K562 (cell line): Measurements from ENCODE around the gene BTBD18. TPM values are rescaled to one million over a fixed set of nuclear protein-coding genes. Genes with fewer than 3 reads are reported as not detected.

ENCODE experiments used
- ATAC-seq: fragments of 200-7000 bp; cut with Tn5 transposase; 3 replicates; pipeline ENCODE4 v1.9.1; 2020; ENCODE audit warnings: moderate library complexity
- BruUV-seq: library from RNA; stranded (reverse); fragments of 400-500 nt; replicated peaks from 2 replicates; lab custom pipeline; 2021; lab: Mats Ljungman, UMichigan
- CTCF ChIA-PET: fragments of 300-600 bp; formaldehyde crosslinking; extraction: SDS; loops from one replicate; lab custom pipeline; 2021; ENCODE audit warnings: low intra/inter-chr PET ratio; lab: Yijun Ruan, JAX
- POLR2A ChIA-PET: fragments of 300-600, 350-650 bp; sonication (Branson Sonifier 250); formaldehyde crosslinking; extraction: SDS; loops from one replicate; lab custom pipeline; 2021; ENCODE audit warnings: antibody characterized with exemption, inconsistent platforms; lab: Yijun Ruan, JAX
- DNase-seq, 4 experiments: peaks; one replicate each; pipeline versions ENCODE4 v3.0.0 to v3.0.0-alpha.2; 2011 to 2018; ENCODE audit warnings: low spot score in 3 of 4, mixed read lengths in 3 of 4; ENCODE audit errors: extremely low read depth in 1 of 4
- FAIRE-seq: peaks from 2 replicates; lab custom pipeline; 2011; peaks lifted over from hg19 to GRCh38; lab: Jason Lieb, UNC
- H2AFZ ChIP-seq: 2 replicates; pipeline ENCODE4 v1.6.0; 2011; ENCODE audit warnings: low read depth, low read length, control low read depth, inconsistent platforms
- H3K27ac ChIP-seq: fragments of 200-600 bp; 3 replicates; pipeline ENCODE4 v1.8.0; 2011; ENCODE audit warnings: low read depth, mild to moderate bottlenecking, control low read depth, inconsistent platforms, low read length, moderate library complexity, mixed read lengths; ENCODE audit errors: extremely low read depth
- H3K27me3 ChIP-seq, 2 experiments: fragments of 300-600 bp in 1 of 2; 2 replicates in 1 of 2; 3 replicates in 1 of 2; pipeline versions ENCODE4 v1.6.0 to v1.8.0; 2011; ENCODE audit warnings: inconsistent platforms in 2 of 2, low read length in 2 of 2, mild to moderate bottlenecking in 1 of 2, mixed read lengths in 1 of 2, moderate library complexity in 1 of 2; ENCODE audit not compliant: control insufficient read depth in 2 of 2, insufficient read depth in 2 of 2
- H3K36me3 ChIP-seq: fragments of 300-600 bp; 3 replicates; pipeline ENCODE4 v1.8.0; 2011; ENCODE audit warnings: mild to moderate bottlenecking, low read length, inconsistent platforms; ENCODE audit not compliant: control insufficient read depth, insufficient read depth
- H3K4me1 ChIP-seq, 2 experiments: fragments of 200-600 bp in 1 of 2; replicated peaks in 1 of 2; 2 replicates in 1 of 2; 3 replicates in 1 of 2; pipeline versions ENCODE4 v1.5.1 to v1.8.0; 2011; ENCODE audit warnings: inconsistent platforms in 2 of 2, low read length in 2 of 2, mild to moderate bottlenecking in 1 of 2, mixed read lengths in 1 of 2, moderate library complexity in 1 of 2; ENCODE audit not compliant: control insufficient read depth in 2 of 2, insufficient read depth in 2 of 2
- H3K4me2 ChIP-seq: 2 replicates; pipeline ENCODE4 v1.6.1; 2011; ENCODE audit warnings: low read length, control low read depth, inconsistent platforms, mixed read lengths; ENCODE audit not compliant: insufficient read depth
- H3K4me3 ChIP-seq: fragments of 200-600 bp; sonication (generic), shearing (Covaris generic); 2 replicates; pipeline ENCODE4 v1.5.1; 2016; ENCODE audit warnings: control low read depth, inconsistent platforms
- H3K79me2 ChIP-seq: fragments of 200-600 bp; 3 replicates; pipeline ENCODE4 v1.8.0; 2011; ENCODE audit warnings: low read length, inconsistent platforms; ENCODE audit not compliant: control insufficient read depth, insufficient read depth
- H3K9ac ChIP-seq, 2 experiments: 2 replicates each; pipeline versions ENCODE4 v1.6.0 to v1.6.1; 2011; ENCODE audit warnings: low read depth in 2 of 2, low read length in 2 of 2, control low read depth in 1 of 2, inconsistent platforms in 1 of 2, mild to moderate bottlenecking in 1 of 2, mixed read lengths in 1 of 2; ENCODE audit not compliant: insufficient read depth in 1 of 2
- H3K9me1 ChIP-seq: one replicate; pipeline ENCODE4 v1.6.0; 2011; ENCODE audit warnings: inconsistent platforms, mild to moderate bottlenecking, low read length, moderate library complexity; ENCODE audit not compliant: control insufficient read depth, insufficient read depth
- H3K9me3 ChIP-seq: replicated peaks from 2 replicates; pipeline ENCODE4 v1.5.1; 2011; ENCODE audit warnings: low read depth, low read length, inconsistent platforms; ENCODE audit not compliant: control insufficient read depth, insufficient read depth
- H4K20me1 ChIP-seq: replicated peaks from 2 replicates; pipeline ENCODE4 v1.6.1; 2011; ENCODE audit warnings: low read length, inconsistent platforms, mixed read lengths; ENCODE audit not compliant: control insufficient read depth, insufficient read depth
- ARNT ChIP-seq, 2 experiments: fragments of 450-650 bp; IDR thresholded peaks; 2 replicates each; pipeline ENCODE4 v1.6.1; 2016; ENCODE audit warnings: mild to moderate bottlenecking in 1 of 2
- HIVEP1 ChIP-seq: fragments of 250-450 bp; sonication (Bioruptor Pico); IDR thresholded peaks from 2 replicates; pipeline ENCODE4 v1.4.0; 2020; ENCODE audit warnings: mild to moderate bottlenecking
- LEF1 ChIP-seq: fragments of 450-650 bp; IDR thresholded peaks from 2 replicates; pipeline ENCODE4 v1.6.1; 2016; ENCODE audit warnings: mild to moderate bottlenecking
- MXI1 ChIP-seq: IDR thresholded peaks from 2 replicates; pipeline ENCODE4 v1.6.1; 2011; ENCODE audit warnings: low read depth, mild to moderate bottlenecking, improper control_type of control experiment, low read length
- NCOA4 ChIP-seq: fragments of 450-650 bp; IDR thresholded peaks from 2 replicates; pipeline ENCODE4 v1.6.1; 2018; ENCODE audit warnings: mild to moderate bottlenecking; ENCODE audit not compliant: partially characterized antibody
- RBM15 ChIP-seq: fragments of 200-400 bp; formaldehyde crosslinking; IDR thresholded peaks from 2 replicates; pipeline ENCODE4 v1.6.1; 2018; ENCODE audit warnings: mild to moderate bottlenecking, low read length, moderate library complexity; ENCODE audit not compliant: insufficient read depth
- ZNF165 ChIP-seq: fragments of 250-450 bp; sonication (Bioruptor Pico); IDR thresholded peaks from 2 replicates; pipeline ENCODE4 v1.4.0; 2020; ENCODE audit warnings: borderline replicate concordance
- WGBS: fragments of 100-300 bp; shearing (Covaris generic); methylation state at CpG from one replicate; pipeline ENCODE4 v1.1.6; 2016; ENCODE audit warnings: low coverage, mixed read lengths; ENCODE audit not compliant: insufficient coverage; ENCODE audit errors: missing lambda C conversion rate; 5-methylcytosine and 5-hydroxymethylcytosine counted together
- in situ Hi-C: fragments of 300-500 bp; cut with MboI; formaldehyde crosslinking; loops from 4 replicates; pipeline ENCODE4 v1.15.0; 2018; ENCODE audit warnings: inconsistent platforms, mixed read lengths
- intact Hi-C: fragments of 100-400 bp; cut with micrococcal nuclease; formaldehyde crosslinking; loops from 2 replicates; pipeline ENCODE4 v1.14.2; 2022
- polyA plus RNA-seq, 8 experiments: library from polyadenylated mRNA; depleted of rRNA in 4 of 8; stranded (reverse) in 5 of 8; unstranded in 3 of 8; fragments of >200 nt; fragmentation: Nextera tagmentation in 2 of 8; fragmentation: Illumina TruSeq in 1 of 8; extraction: Ambion mirVana in 2 of 8; extraction: Trizol in 1 of 8; gene quantifications; 2 replicates each; pipeline versions ENCODE4 v1.2.1 to v1.2.3, GENCODE V29; 2011 to 2014; ENCODE audit warnings: inconsistent platforms in 1 of 8, missing spikeins in 1 of 8
- total RNA-seq, 7 experiments: library from RNA; depleted of rRNA in 6 of 7; stranded (reverse); fragments of >200 nt in 6 of 7; fragmentation: Illumina TruSeq in 2 of 7; extraction: Trizol in 2 of 7; gene quantifications; 2 replicates each; pipeline versions ENCODE4 v1.2.1 to v1.2.3, GENCODE V29; 2011 to 2021; ENCODE audit warnings: low replicate concordance in 1 of 7

Gene BTBD18
- total and polyA plus RNA-seq, 9 of the 15 experiments (the other 6 are each of a cell fraction or from before 2014, with no cell fraction given), result 0.06 TPM; not detected in 8

GRCh38 chr11:57746920-57747319, 4.7 kb downstream of the BTBD18 start:
- in situ Hi-C loops, result loop anchor here (5.0 kb wide), 1 partner anchor 45 kb away; no protein-coding TSS in a partner anchor

DNA sequence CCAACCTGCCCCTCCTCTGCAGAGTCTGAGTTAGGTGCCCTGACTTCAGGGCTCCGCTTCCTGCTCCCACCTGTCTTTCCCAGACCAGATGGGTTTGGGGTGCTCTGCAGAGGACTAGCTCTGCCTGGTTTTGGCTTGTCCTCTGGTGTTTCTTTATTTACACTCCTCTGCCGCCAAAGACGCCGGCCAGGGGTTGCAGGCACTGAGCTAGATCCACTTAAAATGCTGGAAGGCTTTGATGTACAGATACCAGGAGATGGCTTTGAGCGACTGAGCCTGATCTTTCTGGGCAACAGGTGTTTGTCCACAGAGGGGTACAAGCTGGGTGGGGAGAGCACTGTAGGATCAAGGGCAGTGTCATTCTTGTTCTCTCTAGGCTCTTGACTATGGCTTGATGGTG, 6.4 kb downstream of the BTBD18 start:
- intact Hi-C loops, result no loop called here

More at GRCh38 chr11:57746920-57747319, 4.7 kb downstream of the BTBD18 start:
- Histone ChIP-seq H3K4me1 (peaks cover 0 to 17% of the 10 kb centered on the region in 2 experiments; a peak in 3 of 5 replicates), H2AFZ (no peak overlapping the region), H4K20me1 (no peaks in the 10 kb centered on the region), H3K27me3 (no peaks in the 10 kb centered on the region), H3K36me3 (peaks cover 43% of the 10 kb centered on the region), H3K4me3 (no peak overlapping the region), H3K79me2 (peaks cover 18% of the 10 kb centered on the region), H3K4me2 (no peak overlapping the region), H3K9me1 (no peaks in the 10 kb centered on the region), H3K27ac (no peak overlapping the region), H3K9ac (no peak overlapping the region), H3K9me3 (no peaks in the 10 kb centered on the region)
- WGBS, result 89% methylated on average over 1 of the region's 1 CpG
- no TSS peak for BruUV-seq
- intact Hi-C loops, result no loop called here
- POLR2A ChIA-PET, result interaction anchor here (0.6 to 2.7 kb wide), 5 partner anchors 10 to 387 kb away, joined by 3 to 13 read pairs (median 3); partner anchors contain the start of gene CTNND1
- CTCF ChIA-PET, result no interaction called here
- DNase-seq, result no peak
- no peak for ATAC-seq
- TF ChIP-seq LEF1 (no peak), HIVEP1 (CRISPR knock-in tag) (no peak), ZNF165 (CRISPR knock-in tag) (no peak)
- FAIRE-seq, result no peak

More for the DNA sequence above, 6.4 kb downstream of the BTBD18 start:
- no peak overlapping the region for H3K27ac ChIP-seq
- in situ Hi-C loops, result loop anchor here (5.0 kb wide), 1 partner anchor 47 kb away; no protein-coding TSS in a partner anchor
- no peak for FAIRE-seq
- no peaks in the 10 kb centered on the region for H3K27me3 ChIP-seq
- H3K79me2 ChIP-seq, result peaks cover 24% of the 10 kb centered on the region
- CTCF ChIA-PET, result no interaction called here
- no TSS peak for BruUV-seq
- POLR2A ChIA-PET, result interaction anchor here (0.6 to 2.7 kb wide), 6 partner anchors 12 to 785 kb away, joined by 4 to 13 read pairs (median 6); partner anchors contain the start of gene CTNND1
- H3K9ac ChIP-seq, result no peak overlapping the region
- peaks cover 7 to 10% of the 10 kb centered on the region in 2 experiments; a peak in 4 of 5 replicates for H3K4me1 ChIP-seq
- no peak overlapping the region for H3K4me3 ChIP-seq
- H3K9me1 ChIP-seq, result no peaks in the 10 kb centered on the region
- no peak for DNase-seq
- H2AFZ ChIP-seq, result no peak overlapping the region
- no peaks in the 10 kb centered on the region for H4K20me1 ChIP-seq
- peaks cover 53% of the 10 kb centered on the region for H3K36me3 ChIP-seq
- ATAC-seq, result no peak
- no peak overlapping the region for H3K4me2 ChIP-seq
- TF ChIP-seq MXI1, result no peak
- TF ChIP-seq NCOA4, result no peak
- TF ChIP-seq RBM15, result no peak
- no peak for TF ChIP-seq ARNT (IDR thresholded peaks at IDR 0.05)
- no peaks in the 10 kb centered on the region for H3K9me3 ChIP-seq
- 93% methylated on average over 5 of the region's 5 CpGs for WGBS
